WERI-Rb-1 (cell line): ENCODE measurements around the gene ADCY9.

ENCODE experiments used
- DNase-seq: peaks from one replicate; pipeline ENCODE4 v3.0.0-alpha.2; 2020
- H3K27ac ChIP-seq: fragments of 250-450 bp; sonication (Bioruptor Pico); 2 replicates; pipeline ENCODE4 v1.5.1; 2020; ENCODE audit warnings: mild to moderate bottlenecking, moderate library complexity
- H3K27me3 ChIP-seq: fragments of 250-450 bp; sonication (Bioruptor Pico); 2 replicates; pipeline ENCODE4 v1.5.1; 2021; ENCODE audit warnings: mild to moderate bottlenecking, low read depth, moderate library complexity; ENCODE audit not compliant: insufficient read depth, severe bottlenecking
- H3K36me3 ChIP-seq: fragments of 250-450 bp; sonication (Bioruptor Pico); 2 replicates; pipeline ENCODE4 v1.5.1; 2020; ENCODE audit warnings: mild to moderate bottlenecking, moderate library complexity
- H3K4me3 ChIP-seq: 2 replicates; pipeline ENCODE4 v1.5.1; 2011; ENCODE audit warnings: low read depth, mild to moderate bottlenecking, control low read depth, low read length
- H3K9me3 ChIP-seq: fragments of 250-450 bp; sonication (Bioruptor Pico); 2 replicates; pipeline ENCODE4 v1.5.1; 2021; ENCODE audit warnings: mild to moderate bottlenecking, moderate library complexity; ENCODE audit not compliant: severe bottlenecking
- CTCF ChIP-seq: IDR thresholded peaks from 2 replicates; pipeline ENCODE4 v1.5.1; 2011; ENCODE audit warnings: low read depth, mild to moderate bottlenecking, control low read depth, inconsistent platforms, low read length

The ADCY9 gene

DNA sequence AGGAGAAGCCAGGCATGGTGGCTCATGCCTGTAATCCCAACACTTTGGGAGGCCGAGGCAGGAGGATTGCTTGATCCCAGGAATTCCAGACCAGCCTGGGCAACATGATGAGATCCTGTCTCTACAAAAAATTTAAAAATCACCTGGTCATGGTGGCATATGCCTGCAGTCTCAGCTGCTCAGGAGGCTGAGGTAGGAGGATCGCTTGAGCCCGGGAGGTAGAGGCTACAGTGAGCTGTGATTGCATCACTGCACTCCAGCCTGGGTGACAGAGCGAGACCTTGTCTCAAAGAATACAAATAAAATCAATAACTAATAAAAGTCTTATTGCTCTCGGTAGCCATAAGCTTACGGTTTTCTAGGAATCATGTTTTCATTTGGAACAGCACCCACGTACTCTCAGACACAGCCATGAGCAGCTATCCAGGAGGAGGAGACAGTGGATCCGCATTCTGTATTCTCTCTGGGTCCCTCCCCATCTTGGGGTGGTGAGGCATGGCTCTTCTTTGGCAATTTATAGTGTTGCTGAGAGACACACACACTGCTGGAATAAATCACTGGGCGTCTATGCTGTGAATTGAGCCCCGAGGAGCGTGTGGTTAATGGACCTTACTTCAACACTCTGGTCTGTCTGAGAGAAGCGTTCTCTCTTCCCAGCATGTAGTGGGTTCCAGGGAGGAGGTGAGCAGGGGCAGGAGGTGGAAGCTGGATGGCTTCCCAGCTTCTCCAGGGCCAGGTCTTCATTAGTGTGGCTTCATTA is 8.5 kb upstream of the ADCY9 start:
- H3K27ac ChIP-seq: no peak overlapping the region
- no peak for DNase-seq
- peaks cover 2% of the 10 kb centered on the region for H3K9me3 ChIP-seq
- H3K4me3 ChIP-seq: no peak overlapping the region
- TF ChIP-seq CTCF: no peak
- H3K36me3 ChIP-seq: no peaks in the 10 kb centered on the region
- H3K27me3 ChIP-seq: no peaks in the 10 kb centered on the region

GRCh38 chr16:4123616-4124300 is 7.5 kb upstream of the ADCY9 start:
- 0 out of 2 replicates have a peak overlapping the region, but pooled peaks have one; percentile 3 for H3K4me3 ChIP-seq
- peak; percentile 67 for DNase-seq
- H3K36me3 ChIP-seq: no peaks in the 10 kb centered on the region
- no peaks in the 10 kb centered on the region for H3K27me3 ChIP-seq
- peak overlapping the region; percentile 50 for H3K27ac ChIP-seq
- H3K9me3 ChIP-seq: peaks cover 7% of the 10 kb centered on the region
- TF ChIP-seq CTCF: no peak

GRCh38 chr16:4120176-4120575 is 3.9 kb upstream of the ADCY9 start:
- TF ChIP-seq CTCF: no peak
- Histone ChIP-seq H3K27me3 (no peaks in the 10 kb centered on the region), H3K36me3 (peaks cover under 1% of the 10 kb centered on the region; the same call in 1 of the 2 replicates)

GRCh38 chr16:4117250-4117578 is 972 bp upstream of the ADCY9 start:
- H3K4me3 ChIP-seq: no peak overlapping the region
- H3K27me3 ChIP-seq: no peaks in the 10 kb centered on the region
- H3K36me3 ChIP-seq: peaks cover 25% of the 10 kb centered on the region
- H3K9me3 ChIP-seq: peaks cover 9% of the 10 kb centered on the region
- TF ChIP-seq CTCF: no peak
- no peak for DNase-seq
- H3K27ac ChIP-seq: peak overlapping the region; percentile 90

More at GRCh38 chr16:4120176-4120575, 3.9 kb upstream of the ADCY9 start:
- DNase-seq: no peak
- Histone ChIP-seq H3K4me3 (no peak overlapping the region), H3K9me3 (peaks cover 9% of the 10 kb centered on the region), H3K27ac (no peak overlapping the region)

DNA sequence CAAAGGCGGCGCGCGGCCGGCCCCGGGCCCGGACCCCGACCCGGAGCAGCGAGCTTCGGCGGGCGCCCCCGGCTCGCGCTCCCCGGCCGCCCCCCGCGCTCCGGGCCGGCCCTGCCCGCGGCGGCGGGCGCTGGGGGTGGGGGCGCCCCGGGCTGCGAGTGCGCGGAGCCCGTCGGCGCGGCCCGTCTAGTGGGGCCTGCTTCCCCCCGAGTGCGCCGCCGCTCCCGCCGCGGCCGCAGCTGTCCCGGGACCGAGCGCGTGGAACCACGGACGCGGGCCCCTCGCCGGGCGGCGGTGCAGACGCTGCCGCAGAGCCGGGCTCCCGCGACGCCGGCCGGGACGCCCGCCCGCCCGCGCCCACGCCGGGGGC is 308 bp downstream of the ADCY9 start:
- H3K9me3 ChIP-seq: peaks cover 9% of the 10 kb centered on the region
- no peak for TF ChIP-seq CTCF
- H3K27me3 ChIP-seq: no peaks in the 10 kb centered on the region
- DNase-seq: no peak
- peaks cover 32% of the 10 kb centered on the region for H3K36me3 ChIP-seq
- peak overlapping the region; percentile 70 for H3K27ac ChIP-seq
- peak overlapping the region; percentile 62 for H3K4me3 ChIP-seq
